GM21786 (cell line): ENCODE measurements around the gene MAPK8IP2.

Experiments used
- ATAC-seq: cut with Tn5 transposase; IDR thresholded peaks from one replicate; pipeline ENCODE4 v1.9.1; 2021; ENCODE audit not compliant: unreplicated experiment

Gene MAPK8IP2

GRCh38 chr22:50575426-50575941, 25.1 kb upstream of the MAPK8IP2 start:
- no peak for ATAC-seq

GRCh38 chr22:50576070-50576469, 24.5 kb upstream of the MAPK8IP2 start:
- no peak for ATAC-seq

GRCh38 chr22:50576806-50577696, 23.5 kb upstream of the MAPK8IP2 start:
- ATAC-seq, result no peak

- ATAC-seq, result no peak
Observed at GRCh38 chr22:50577697-50577986, 23.0 kb upstream of the MAPK8IP2 start.

GRCh38 chr22:50577987-50578775, 22.4 kb upstream of the MAPK8IP2 start, which contains the start of gene CPT1B:
Gene CPT1B, minus strand, starts transcription at chr22:50578427. Its CDS starts 512 bp downstream, at chr22:50577915.
- ATAC-seq, result no peak

GRCh38 chr22:50578776-50579310, 21.8 kb upstream of the MAPK8IP2 start:
- ATAC-seq, result no peak

- no peak for ATAC-seq
Observed at GRCh38 chr22:50579752-50580151, 20.8 kb upstream of the MAPK8IP2 start.

GRCh38 chr22:50581031-50581949, 19.3 kb upstream of the MAPK8IP2 start:
- no peak for ATAC-seq

GRCh38 chr22:50581950-50582492, 18.6 kb upstream of the MAPK8IP2 start:
- ATAC-seq, result no peak

- ATAC-seq, result peak; percentile 88
Observed at GRCh38 chr22:50582493-50583293, 17.9 kb upstream of the MAPK8IP2 start, which contains the start of gene CHKB. Gene CHKB, minus strand, starts transcription at chr22:50582849. Its CDS starts 68 bp downstream, at chr22:50582781.

GRCh38 chr22:50583294-50583861, 17.2 kb upstream of the MAPK8IP2 start:
- ATAC-seq, result peak; percentile 16

- ATAC-seq, result no peak
Observed at GRCh38 chr22:50584106-50585096, 16.2 kb upstream of the MAPK8IP2 start.

- no peak for ATAC-seq
Observed at GRCh38 chr22:50585238-50585637, 15.4 kb upstream of the MAPK8IP2 start.

- ATAC-seq, result no peak
Observed at GRCh38 chr22:50585781-50586180, 14.8 kb upstream of the MAPK8IP2 start.

GRCh38 chr22:50586416-50586815, 14.2 kb upstream of the MAPK8IP2 start:
- ATAC-seq, result no peak

GRCh38 chr22:50587407-50587806, 13.2 kb upstream of the MAPK8IP2 start:
- no peak for ATAC-seq

GRCh38 chr22:50595189-50595588, 5.4 kb upstream of the MAPK8IP2 start:
- no peak for ATAC-seq

GRCh38 chr22:50597097-50597496, 3.5 kb upstream of the MAPK8IP2 start:
- ATAC-seq, result no peak
